Endothelial cell (in vitro differentiated cells): Measurements from ENCODE around the gene UTP18. TPM values are rescaled to one million over a fixed set of nuclear protein-coding genes. Genes with fewer than 3 reads are reported as not detected.
"Not testable (repeated sequence)": the region's sequence is repeated elsewhere in the genome, so short reads cannot be mapped to it uniquely, and the experiment has no call there.

Source experiments
- DNase-seq: peaks from one replicate; pipeline ENCODE4 v3.0.0; 2021; ENCODE audit warnings: low spot score
- H3K27ac Mint-ChIP-seq: one replicate; pipeline ENCODE4 v1.8.0; 2021; ENCODE audit warnings: mixed read lengths, inconsistent platforms; ENCODE audit not compliant: unreplicated experiment
- H3K27me3 Mint-ChIP-seq: one replicate; pipeline ENCODE4 v1.8.0; 2021; ENCODE audit warnings: mild to moderate bottlenecking, moderate library complexity, mixed read lengths, inconsistent platforms; ENCODE audit not compliant: unreplicated experiment
- H3K36me3 Mint-ChIP-seq: one replicate; pipeline ENCODE4 v1.8.0; 2021; ENCODE audit warnings: mild to moderate bottlenecking, low read depth, mixed read lengths, inconsistent platforms; ENCODE audit not compliant: unreplicated experiment
- H3K4me1 Mint-ChIP-seq: one replicate; pipeline ENCODE4 v1.8.0; 2021; ENCODE audit warnings: mild to moderate bottlenecking, mixed read lengths, inconsistent platforms; ENCODE audit not compliant: unreplicated experiment
- H3K4me3 Mint-ChIP-seq: one replicate; pipeline ENCODE4 v1.8.0; 2021; ENCODE audit warnings: mild to moderate bottlenecking, mixed read lengths, inconsistent platforms; ENCODE audit not compliant: unreplicated experiment
- H3K9me3 Mint-ChIP-seq: one replicate; pipeline ENCODE4 v1.8.0; 2021; ENCODE audit warnings: mixed read lengths, inconsistent platforms; ENCODE audit not compliant: unreplicated experiment
- total RNA-seq: library from RNA; stranded (reverse); fragmentation: NEBNext Ultra II Directional; extraction: Animal tissue kit (Norgen Biotek cat#: 25700); gene quantifications from one replicate; pipeline ENCODE4 v1.2.1, GENCODE V29; 2021; ENCODE audit not compliant: unreplicated experiment
- TF ChIP-seq, protein P1 (sequence below): fragments of 200-600 bp; sonication (generic); IDR thresholded peaks from one replicate; pipeline ENCODE4 v1.5.0; 2021; ENCODE audit warnings: antibody characterized with exemption; ENCODE audit not compliant: unreplicated experiment

The UTP18 gene
- total RNA-seq, 1 donor from 2014 or later = 31.5 TPM

DNA sequence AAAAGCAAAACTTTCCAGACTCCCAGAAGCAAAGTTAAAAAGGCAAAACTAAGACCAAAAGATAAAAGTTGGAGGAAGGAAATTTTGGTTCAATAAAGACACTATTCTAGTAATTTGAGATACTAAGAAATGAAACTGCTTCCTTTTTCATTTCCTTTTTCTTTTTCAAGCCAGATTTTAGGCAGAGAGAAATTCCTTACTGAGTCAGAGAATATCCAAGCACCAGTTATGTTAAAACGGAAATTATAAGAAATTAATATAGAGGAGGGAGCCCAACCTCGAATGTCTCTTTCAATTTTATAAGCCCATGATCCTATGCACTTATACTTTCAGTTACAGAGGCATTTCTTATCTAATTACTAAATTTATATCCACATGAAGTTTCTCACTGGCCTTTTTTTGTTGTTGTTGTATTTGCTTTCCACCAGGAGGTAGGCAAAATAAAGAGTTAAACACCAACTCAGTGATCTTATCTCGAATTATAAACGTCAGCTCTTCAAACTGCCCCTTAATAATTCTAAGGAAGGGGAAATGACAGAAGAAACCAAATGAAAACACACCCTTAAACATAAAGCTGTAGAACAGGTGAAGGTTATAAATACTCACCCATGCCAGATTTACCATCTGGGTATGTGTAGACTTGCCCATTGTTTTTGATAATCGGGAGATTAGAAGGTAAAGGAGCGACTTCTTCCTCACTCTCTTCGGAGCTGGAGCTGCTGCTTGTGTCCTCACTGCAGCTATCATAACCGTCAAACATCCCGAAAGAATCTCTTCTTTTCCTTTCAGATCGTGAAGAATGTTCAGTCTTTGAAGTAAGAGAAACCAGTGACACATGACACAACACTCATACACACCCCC is 35.7 kb upstream of the UTP18 start:
- H3K36me3 Mint-ChIP-seq = peaks cover 7% of the 10 kb centered on the region
- H3K27ac Mint-ChIP-seq = peak overlapping the region; percentile 44
- H3K9me3 Mint-ChIP-seq = no peaks in the 10 kb centered on the region
- no peak for DNase-seq
- H3K4me3 Mint-ChIP-seq = no peak overlapping the region
- TF ChIP-seq, protein P1, sequence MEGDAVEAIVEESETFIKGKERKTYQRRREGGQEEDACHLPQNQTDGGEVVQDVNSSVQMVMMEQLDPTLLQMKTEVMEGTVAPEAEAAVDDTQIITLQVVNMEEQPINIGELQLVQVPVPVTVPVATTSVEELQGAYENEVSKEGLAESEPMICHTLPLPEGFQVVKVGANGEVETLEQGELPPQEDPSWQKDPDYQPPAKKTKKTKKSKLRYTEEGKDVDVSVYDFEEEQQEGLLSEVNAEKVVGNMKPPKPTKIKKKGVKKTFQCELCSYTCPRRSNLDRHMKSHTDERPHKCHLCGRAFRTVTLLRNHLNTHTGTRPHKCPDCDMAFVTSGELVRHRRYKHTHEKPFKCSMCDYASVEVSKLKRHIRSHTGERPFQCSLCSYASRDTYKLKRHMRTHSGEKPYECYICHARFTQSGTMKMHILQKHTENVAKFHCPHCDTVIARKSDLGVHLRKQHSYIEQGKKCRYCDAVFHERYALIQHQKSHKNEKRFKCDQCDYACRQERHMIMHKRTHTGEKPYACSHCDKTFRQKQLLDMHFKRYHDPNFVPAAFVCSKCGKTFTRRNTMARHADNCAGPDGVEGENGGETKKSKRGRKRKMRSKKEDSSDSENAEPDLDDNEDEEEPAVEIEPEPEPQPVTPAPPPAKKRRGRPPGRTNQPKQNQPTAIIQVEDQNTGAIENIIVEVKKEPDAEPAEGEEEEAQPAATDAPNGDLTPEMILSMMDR = no peak
- peaks cover 2% of the 10 kb centered on the region for H3K27me3 Mint-ChIP-seq
- H3K4me1 Mint-ChIP-seq = peaks cover 13% of the 10 kb centered on the region

DNA sequence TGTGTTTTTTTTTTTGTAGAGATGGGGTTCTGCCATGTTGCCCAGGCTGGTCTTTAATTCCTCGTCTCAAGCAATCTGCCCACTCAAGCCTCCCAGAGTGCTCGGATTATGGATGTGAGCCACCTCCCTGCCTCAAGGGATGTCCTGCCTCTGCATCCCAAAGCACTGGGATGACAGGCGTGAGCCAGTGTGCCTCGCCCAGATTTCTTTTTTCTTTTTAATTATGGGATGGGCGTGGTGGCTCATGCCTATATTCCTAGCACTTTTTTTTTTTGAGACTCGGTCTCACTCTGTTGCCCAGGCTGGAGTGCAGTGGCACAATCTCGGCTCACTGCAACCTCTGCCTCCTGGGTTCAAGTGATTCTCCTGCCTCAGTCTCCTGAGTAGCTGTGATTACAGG is 34.8 kb upstream of the UTP18 start:
- not testable (repeated sequence) for H3K27ac Mint-ChIP-seq, H3K9me3 Mint-ChIP-seq, H3K4me3 Mint-ChIP-seq, H3K27me3 Mint-ChIP-seq, DNase-seq, H3K36me3 Mint-ChIP-seq
- H3K4me1 Mint-ChIP-seq = peaks cover 13% of the 10 kb centered on the region

DNA sequence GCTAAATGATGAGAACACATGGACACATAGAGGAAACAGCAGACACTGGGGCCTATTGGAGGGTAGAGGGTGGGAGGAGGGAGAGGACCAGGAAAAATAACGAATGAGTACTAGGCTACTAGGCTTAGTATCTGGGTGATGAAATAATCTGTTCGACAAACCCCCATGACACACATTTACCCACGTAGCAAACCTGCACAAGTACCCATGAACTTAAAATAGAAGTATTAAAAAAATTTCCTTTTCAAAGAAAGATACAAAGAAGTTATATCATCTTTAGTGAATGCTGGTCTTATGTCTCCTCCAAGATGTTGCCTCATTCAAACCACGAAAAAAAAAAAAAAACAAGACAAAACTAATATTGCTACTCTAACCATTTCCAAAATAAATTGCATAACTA is 32.2 kb upstream of the UTP18 start:
- DNase-seq = no peak
- H3K27me3 Mint-ChIP-seq = peaks cover 2% of the 10 kb centered on the region
- H3K27ac Mint-ChIP-seq = no peak overlapping the region
- H3K4me3 Mint-ChIP-seq = no peak overlapping the region
- H3K9me3 Mint-ChIP-seq = no peaks in the 10 kb centered on the region
- no peaks in the 10 kb centered on the region for H3K36me3 Mint-ChIP-seq
- peaks cover 13% of the 10 kb centered on the region for H3K4me1 Mint-ChIP-seq
- TF ChIP-seq, protein P1 = no peak

DNA sequence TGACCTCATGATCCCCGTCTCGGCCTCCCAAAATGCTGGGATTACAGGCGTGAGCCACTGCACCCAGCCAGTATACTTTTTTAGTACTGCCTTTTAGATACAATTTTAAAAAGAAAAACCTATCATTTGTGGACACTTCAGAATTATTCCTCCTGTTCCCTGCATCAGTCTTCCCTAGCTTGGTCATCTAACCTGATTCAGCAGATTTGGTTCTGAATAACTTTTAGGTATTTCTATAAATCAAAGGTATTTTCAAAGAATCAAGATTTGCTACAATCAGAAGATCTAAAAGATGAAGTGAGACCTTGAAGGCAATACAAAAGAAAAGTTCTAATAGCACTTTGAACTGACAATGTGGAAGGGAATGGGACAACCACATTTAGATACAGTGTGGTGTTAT is 30.5 kb upstream of the UTP18 start:
- no peaks in the 10 kb centered on the region for H3K36me3 Mint-ChIP-seq
- no peak overlapping the region for H3K27ac Mint-ChIP-seq
- H3K4me3 Mint-ChIP-seq = no peak overlapping the region
- DNase-seq = no peak
- H3K4me1 Mint-ChIP-seq = peaks cover 2% of the 10 kb centered on the region
- TF ChIP-seq, protein P1 = no peak
- no peaks in the 10 kb centered on the region for H3K9me3 Mint-ChIP-seq
- H3K27me3 Mint-ChIP-seq = no peaks in the 10 kb centered on the region

DNA sequence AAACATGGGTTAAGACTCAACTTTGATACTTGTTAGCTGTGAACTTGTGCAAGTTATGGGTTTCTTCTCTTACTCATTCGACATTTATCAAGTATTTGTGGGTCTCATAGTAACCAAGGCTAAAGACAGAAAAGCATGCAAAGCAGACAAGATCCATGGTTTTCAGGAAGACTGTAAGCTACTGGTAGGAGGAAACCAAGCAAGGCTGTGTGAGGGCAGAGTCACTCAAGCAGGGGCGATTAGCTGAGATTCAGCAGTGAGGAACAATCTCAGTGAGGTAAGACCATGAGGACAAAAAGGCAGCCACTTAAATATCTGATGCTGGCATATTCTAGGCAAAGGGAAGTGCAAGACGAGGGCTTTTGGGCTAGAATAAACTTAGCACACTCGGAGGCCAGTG is 30.0 kb upstream of the UTP18 start:
- no peaks in the 10 kb centered on the region for H3K27me3 Mint-ChIP-seq
- no peaks in the 10 kb centered on the region for H3K36me3 Mint-ChIP-seq
- TF ChIP-seq, protein P1 = no peak
- H3K4me3 Mint-ChIP-seq = no peak overlapping the region
- no peaks in the 10 kb centered on the region for H3K9me3 Mint-ChIP-seq
- no peaks in the 10 kb centered on the region for H3K4me1 Mint-ChIP-seq
- no peak for DNase-seq
- H3K27ac Mint-ChIP-seq = no peak overlapping the region
